ENCODE measurements around the gene RABL6.

The RABL6 gene

GRCh38 chr9:136824496-136825225, 16.9 kb downstream of the RABL6 start:
- Histone ChIP-seq H3K36me3 (ENCODE audit: insufficient read depth) (no peaks in the 10 kb centered on the region), H2AFZ (ENCODE audit: low read depth) (no peak overlapping the region), H3K4me1 (ENCODE audit: low read depth, poor library complexity, severe bottlenecking) (no peaks in the 10 kb centered on the region), H3K9ac (no peak overlapping the region), H3K27me3 (ENCODE audit: insufficient read depth, low read depth) (no peaks in the 10 kb centered on the region), H3K79me2 (ENCODE audit: insufficient read depth, low read depth) (no peaks in the 10 kb centered on the region; the same call in 1 of the 2 replicates), H3K4me3 (IDR thresholded peaks at IDR 0.05; ENCODE audit: insufficient read depth, low read depth, low read length) (no peak overlapping the region), H3K27ac (no peak overlapping the region), H3K4me2 (no peak overlapping the region), H4K20me1 (ENCODE audit: insufficient read depth) (no peaks in the 10 kb centered on the region; the same call in 1 of the 2 replicates)
- TF ChIP-seq CTCF (conservative IDR thresholded peaks at IDR 0.05; ENCODE audit: low read depth, low read length), result no peak

- no peaks in the 10 kb centered on the region; the same call in 1 of the 2 replicates for H3K79me2 ChIP-seq (ENCODE audit: insufficient read depth, low read depth)
- no peaks in the 10 kb centered on the region for H3K36me3 ChIP-seq (ENCODE audit: insufficient read depth)
- no peak for TF ChIP-seq CTCF (conservative IDR thresholded peaks at IDR 0.05; ENCODE audit: low read depth, low read length)
Observed at GRCh38 chr9:136825295-136826187, 17.8 kb downstream of the RABL6 start.

GRCh38 chr9:136826188-136826541, 18.4 kb downstream of the RABL6 start:
- no peak overlapping the region for H3K4me2 ChIP-seq
- no peak for TF ChIP-seq CTCF (conservative IDR thresholded peaks at IDR 0.05; ENCODE audit: low read depth, low read length)
- no peaks in the 10 kb centered on the region for H3K79me2 ChIP-seq (ENCODE audit: insufficient read depth, low read depth)
- H3K9ac ChIP-seq, result no peak overlapping the region
- H4K20me1 ChIP-seq (ENCODE audit: insufficient read depth), result no peaks in the 10 kb centered on the region; the same call in 1 of the 2 replicates
- H3K27ac ChIP-seq, result no peak overlapping the region
- no peak overlapping the region for H2AFZ ChIP-seq (ENCODE audit: low read depth)
- no peaks in the 10 kb centered on the region for H3K27me3 ChIP-seq (ENCODE audit: insufficient read depth, low read depth)
- no peak overlapping the region for H3K4me3 ChIP-seq (IDR thresholded peaks at IDR 0.05; ENCODE audit: insufficient read depth, low read depth, low read length)
- H3K4me1 ChIP-seq (ENCODE audit: low read depth, poor library complexity, severe bottlenecking), result no peaks in the 10 kb centered on the region
- no peaks in the 10 kb centered on the region for H3K36me3 ChIP-seq (ENCODE audit: insufficient read depth)

More at GRCh38 chr9:136825295-136826187, 17.8 kb downstream of the RABL6 start:
- Histone ChIP-seq H4K20me1 (ENCODE audit: insufficient read depth) (no peaks in the 10 kb centered on the region; the same call in 1 of the 2 replicates), H3K27me3 (ENCODE audit: insufficient read depth, low read depth) (no peaks in the 10 kb centered on the region), H3K4me2 (no peak overlapping the region), H3K4me3 (IDR thresholded peaks at IDR 0.05; ENCODE audit: insufficient read depth, low read depth, low read length) (no peak overlapping the region), H3K9ac (no peak overlapping the region), H2AFZ (ENCODE audit: low read depth) (no peak overlapping the region), H3K4me1 (ENCODE audit: low read depth, poor library complexity, severe bottlenecking) (no peaks in the 10 kb centered on the region), H3K27ac (no peak overlapping the region)

GRCh38 chr9:136826703-136827582, 19.2 kb downstream of the RABL6 start:
- Histone ChIP-seq H3K4me3 (IDR thresholded peaks at IDR 0.05; ENCODE audit: insufficient read depth, low read depth, low read length) (no peak overlapping the region), H3K36me3 (ENCODE audit: insufficient read depth) (no peaks in the 10 kb centered on the region), H3K4me2 (no peak overlapping the region), H4K20me1 (ENCODE audit: insufficient read depth) (no peaks in the 10 kb centered on the region; the same call in 1 of the 2 replicates), H3K4me1 (ENCODE audit: low read depth, poor library complexity, severe bottlenecking) (no peaks in the 10 kb centered on the region), H3K79me2 (ENCODE audit: insufficient read depth, low read depth) (no peaks in the 10 kb centered on the region), H3K27me3 (ENCODE audit: insufficient read depth, low read depth) (no peaks in the 10 kb centered on the region), H3K27ac (no peak overlapping the region), H2AFZ (ENCODE audit: low read depth) (no peak overlapping the region), H3K9ac (no peak overlapping the region)
- TF ChIP-seq CTCF (conservative IDR thresholded peaks at IDR 0.05; ENCODE audit: low read depth, low read length), result no peak
